Psoas muscle (tissue), 8 donors: ENCODE data around the gene PMF1. TPM values are rescaled to one million over a fixed set of nuclear protein-coding genes. Genes with fewer than 3 reads are reported as not detected.

Experiments
- ATAC-seq, 4 donors: fragments of 200-7000 bp; cut with Tn5 transposase; one replicate each; pipeline ENCODE4 v1.9.1; 2020; ENCODE audit warnings: moderate library complexity in 3 of 4, mild to moderate bottlenecking in 2 of 4
- DNase-seq, 2 donors: peaks; one replicate each; pipeline ENCODE4 v3.0.0-alpha.2; 2020
- H3K27ac ChIP-seq: fragments of 200-600 bp; one replicate; pipeline ENCODE4 v1.8.0; 2022
- H3K27me3 ChIP-seq, 3 donors: fragments of 200-600 bp in 1 of 3; one replicate each; pipeline versions ENCODE4 v1.6.1 to v1.8.0; 2013 to 2022; ENCODE audit warnings: low read length in 2 of 3, mild to moderate bottlenecking in 2 of 3, moderate library complexity in 1 of 3; ENCODE audit not compliant: insufficient read depth in 3 of 3
- H3K36me3 ChIP-seq, 2 donors: fragments of 200-600 bp in 1 of 2; one replicate each; pipeline versions ENCODE4 v1.6.1 to v1.8.0; 2013 to 2022; ENCODE audit warnings: low read depth in 1 of 2, mild to moderate bottlenecking in 1 of 2, moderate library complexity in 1 of 2; ENCODE audit not compliant: insufficient read depth in 1 of 2
- H3K4me1 ChIP-seq: fragments of 200-600 bp; one replicate; pipeline ENCODE4 v1.8.0; 2022
- H3K4me3 ChIP-seq: fragments of 200-600 bp; one replicate; pipeline ENCODE4 v1.8.0; 2022; ENCODE audit warnings: mild to moderate bottlenecking
- H3K9me3 ChIP-seq: fragments of 200-600 bp; one replicate; pipeline ENCODE4 v1.8.0; 2022
- CTCF ChIP-seq: fragments of 200-600 bp; IDR thresholded peaks from one replicate; pipeline ENCODE4 v1.8.0; 2022; ENCODE audit warnings: antibody characterized with exemption
- WGBS, 3 donors: extraction: QIAGEN DNeasy Blood & Tissue Kit; methylation state at CpG; one replicate each; pipeline versions ENCODE4 v1.1.6 to v1.1.7; 2013; 5-methylcytosine and 5-hydroxymethylcytosine counted together
- intact Hi-C, 2 donors: fragments of 100-400 bp; cut with DNase I; formaldehyde crosslinking; loops; one replicate each; pipeline versions ENCODE4 v1.11.0 to v1.14.2; 2022
- polyA plus RNA-seq, 3 donors: library from polyadenylated mRNA; stranded (reverse); fragments of 200-250 nt; gene quantifications; one replicate each; pipeline ENCODE4 v1.2.3, GENCODE V29; 2013
- total RNA-seq, 4 donors: library from RNA; stranded (reverse); fragmentation: NEBNext Ultra II Directional in 2 of 4; extraction: Animal tissue kit (Norgen Biotek cat#: 25700) in 2 of 4; gene quantifications; one replicate each; pipeline versions ENCODE4 v1.2.1 to v1.2.4, GENCODE V29; 2021 to 2023
- donor health status: healthy with polysubstance abuse.
- donor health status: DM: no; HTN: no; CAD: no; lungs with moderate emphysema.
- donor health status: Bipolar disorder and iron deficiency.
- donor health status: healthy.
- donor health status: DM: yes; HTN: yes; CAD: no.
- donor health status: DM: no; HTN: no; CAD: no.
- donor health status: DM: no; HTN: no; CAD: no.
- donor health status: DM: yes; HTN: yes; CAD: no.

PMF1 gene
- total and polyA plus RNA-seq, 7 donors = 47.9 to 93.4 (median 72.1) TPM

GRCh38 chr1:156245451-156246232 is 32.8 kb downstream of the PMF1 start:
- no peaks in the 10 kb centered on the region for H3K9me3 ChIP-seq
- no peak overlapping the region for H3K27ac ChIP-seq
- H3K4me3 ChIP-seq = peak overlapping the region; percentile 52
- ATAC-seq (peak; percentile 5 to 23 (median 15)), DNase-seq (peak in 1 of 2 donors; percentile 30)
- peaks cover 0 to 32% of the 10 kb centered on the region in 2 donors for H3K36me3 ChIP-seq
- peaks cover 9% of the 10 kb centered on the region for H3K4me1 ChIP-seq
- WGBS, 3 donors = 1 to 4% (median 3%) methylated on average over 55 to 69 of the region's 69 CpGs
- intact Hi-C loops = no loop called here
- peaks cover 0 to 17% (median 10%) of the 10 kb centered on the region in 3 donors for H3K27me3 ChIP-seq
- no peak for TF ChIP-seq CTCF

GRCh38 chr1:156246241-156246780 is 33.5 kb downstream of the PMF1 start:
- Histone ChIP-seq H3K27ac (no peak overlapping the region), H3K4me3 (peak overlapping the region; percentile 52), H3K27me3 (peaks cover 0 to 17% (median 10%) of the 10 kb centered on the region in 3 donors), H3K36me3 (peaks cover 0 to 32% of the 10 kb centered on the region in 2 donors), H3K9me3 (no peaks in the 10 kb centered on the region), H3K4me1 (peaks cover 9% of the 10 kb centered on the region)
- ATAC-seq (no peak), DNase-seq (no peak)
- no peak for TF ChIP-seq CTCF
- intact Hi-C loops = no loop called here
- WGBS, 3 donors = 39 to 58% (median 46%) methylated on average over 9 to 10 of the region's 10 CpGs

GRCh38 chr1:156246781-156247459 is 34.1 kb downstream of the PMF1 start:
- DNase-seq = peak; percentile 53 to 72
- Histone ChIP-seq H3K36me3 (peaks cover 0 to 37% of the 10 kb centered on the region in 2 donors), H3K4me1 (peaks cover 9% of the 10 kb centered on the region), H3K27me3 (peaks cover 0 to 17% (median 10%) of the 10 kb centered on the region in 3 donors), H3K9me3 (no peaks in the 10 kb centered on the region), H3K4me3 (no peak overlapping the region), H3K27ac (no peak overlapping the region)
- WGBS, 3 donors = 29 to 34% (median 34%) methylated on average over 15 to 16 of the region's 16 CpGs
- intact Hi-C loops = no loop called here
- peak; percentile 41 to 74 (median 65) for ATAC-seq
- no peak for TF ChIP-seq CTCF

GRCh38 chr1:156247460-156248322 is 34.9 kb downstream of the PMF1 start, which contains the start of gene PAQR6:
PAQR6 (minus strand) TSS chr1:156248056; CDS start chr1:156246731, 1,325 bp downstream.
- Histone ChIP-seq H3K9me3 (no peaks in the 10 kb centered on the region), H3K4me3 (no peak within 1 kb of the TSS), H3K4me1 (peaks cover 9% of the 10 kb centered on the region), H3K36me3 (peaks cover 0 to 40% of the 10 kb centered on the region in 2 donors), H3K27ac (no peak within 1 kb of the TSS), H3K27me3 (peaks cover 0 to 17% (median 10%) of the 10 kb centered on the region in 3 donors)
- ATAC-seq (peak in 3 of 4 donors; percentile 12 to 41 (median 38)), DNase-seq (peak; percentile 26 to 29)
- WGBS, 3 donors = 28 to 41% (median 29%) methylated on average over 14 to 16 of the region's 16 CpGs
- intact Hi-C loops = no loop called here
- TF ChIP-seq CTCF = no peak
